ENCODE data around the gene GRM5. TPM values are rescaled to one million over a fixed set of nuclear protein-coding genes. Genes with fewer than 3 reads are reported as not detected.
"Not testable (repeated sequence)": the region's sequence is repeated elsewhere in the genome, so short reads cannot be mapped to it uniquely, and the experiment has no call there.

The GRM5 gene
- polyA plus RNA-seq, 4 donors = 0.14 to 0.18 (median 0.16) TPM

DNA sequence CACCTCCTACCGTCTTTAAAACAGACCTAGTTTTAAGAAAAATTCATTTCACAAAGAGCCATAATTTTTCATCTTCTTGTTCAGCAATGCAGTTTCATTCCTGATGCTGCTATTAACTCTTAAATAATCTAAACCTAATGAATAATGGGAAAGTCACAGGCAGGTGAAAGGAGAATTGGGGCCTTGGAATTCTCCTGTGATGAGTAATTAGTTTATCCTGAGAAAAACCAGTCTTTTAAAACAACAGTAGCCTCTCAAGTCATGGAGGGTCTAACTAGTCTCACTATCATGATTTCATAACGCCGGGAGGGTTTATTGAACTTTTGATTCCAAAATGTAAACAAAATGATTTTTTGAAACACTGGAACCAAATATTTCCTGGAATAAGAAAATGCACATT is 86.8 kb downstream of the GRM5 start:
- DNase-seq (ENCODE audit: low read depth in 4 of 4, low spot score in 3 of 4) = not testable (repeated sequence)

DNA sequence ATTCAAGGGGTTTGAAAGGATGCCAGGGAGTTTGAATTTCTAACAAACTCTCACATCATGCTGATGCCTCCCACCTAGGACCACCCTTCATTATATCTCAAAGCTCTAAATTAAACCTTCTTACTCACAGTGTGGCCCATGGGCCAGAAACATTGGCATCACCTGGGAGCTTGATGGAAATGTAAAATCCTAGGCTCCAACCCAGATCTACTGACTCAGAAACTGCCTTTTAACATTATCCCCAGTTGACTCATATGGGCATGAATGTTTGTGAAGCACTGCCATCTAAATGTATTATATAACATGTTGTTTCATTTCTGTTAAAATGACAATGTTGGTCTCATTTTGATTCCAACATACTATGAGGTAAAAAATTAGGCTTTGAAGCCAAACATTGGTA is 90.3 kb downstream of the GRM5 start:
- DNase-seq (ENCODE audit: low read depth in 4 of 4, low spot score in 3 of 4) = not testable (repeated sequence)

- DNase-seq (ENCODE audit: low read depth in 4 of 4, low spot score in 3 of 4) = no peak
These were observed 93.6 kb downstream of the GRM5 start for GRCh38 chr11:88972210-88972609.

- DNase-seq (ENCODE audit: low read depth in 4 of 4, low spot score in 3 of 4) = not testable (repeated sequence)
These were observed 104.2 kb downstream of the GRM5 start for GRCh38 chr11:88961621-88962020.

- not testable (repeated sequence) for DNase-seq (ENCODE audit: low read depth in 4 of 4, low spot score in 3 of 4)
These were observed 105.9 kb downstream of the GRM5 start for GRCh38 chr11:88959857-88960256.

GRCh38 chr11:88950975-88951374 is 114.8 kb downstream of the GRM5 start:
- no peak for DNase-seq (ENCODE audit: low read depth in 4 of 4, low spot score in 3 of 4)

DNA sequence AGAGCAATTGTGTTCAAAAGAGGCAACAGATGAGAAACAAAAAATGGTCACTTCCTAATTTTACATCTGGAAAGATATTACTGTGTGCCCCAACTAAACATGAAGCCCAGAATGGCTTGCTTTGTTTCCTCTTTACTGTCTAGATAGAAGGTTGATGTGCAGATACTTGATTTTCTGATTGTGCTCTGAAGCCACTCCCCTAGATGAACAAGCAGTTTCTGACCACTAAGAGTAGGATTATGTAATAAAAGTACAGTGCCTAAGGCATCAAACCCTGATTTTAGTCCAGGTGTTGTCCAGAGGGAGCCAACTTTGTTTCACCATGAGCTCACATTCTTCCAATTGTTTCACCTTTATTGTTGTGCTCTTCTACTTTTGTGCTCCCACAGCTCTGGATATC is 116.9 kb downstream of the GRM5 start:
- not testable (repeated sequence) for DNase-seq (ENCODE audit: low read depth in 4 of 4, low spot score in 3 of 4)

GRCh38 chr11:88947843-88948572 is 117.8 kb downstream of the GRM5 start:
- DNase-seq (ENCODE audit: low read depth in 4 of 4, low spot score in 3 of 4) = not testable (repeated sequence)

DNA sequence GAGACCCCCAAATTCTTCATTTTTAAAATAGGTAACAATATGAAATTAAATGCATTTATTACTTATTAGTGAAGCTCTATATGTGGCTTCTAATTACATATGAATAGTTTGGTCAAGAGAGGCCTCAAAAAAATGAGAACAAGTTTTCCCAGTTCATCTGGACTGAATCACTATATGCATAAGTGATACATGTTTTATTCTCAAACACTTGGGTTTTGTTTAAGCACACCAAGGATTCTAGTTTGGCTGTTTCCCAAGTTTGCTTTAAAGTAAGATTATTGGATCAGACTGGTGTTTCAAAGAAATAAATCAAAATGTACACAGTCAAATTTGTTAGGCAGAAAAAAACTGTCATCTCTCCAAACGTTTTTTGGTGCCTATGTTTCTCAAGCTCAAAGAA is 136.1 kb downstream of the GRM5 start:
- not testable (repeated sequence) for DNase-seq (ENCODE audit: low read depth in 4 of 4, low spot score in 3 of 4)

DNA sequence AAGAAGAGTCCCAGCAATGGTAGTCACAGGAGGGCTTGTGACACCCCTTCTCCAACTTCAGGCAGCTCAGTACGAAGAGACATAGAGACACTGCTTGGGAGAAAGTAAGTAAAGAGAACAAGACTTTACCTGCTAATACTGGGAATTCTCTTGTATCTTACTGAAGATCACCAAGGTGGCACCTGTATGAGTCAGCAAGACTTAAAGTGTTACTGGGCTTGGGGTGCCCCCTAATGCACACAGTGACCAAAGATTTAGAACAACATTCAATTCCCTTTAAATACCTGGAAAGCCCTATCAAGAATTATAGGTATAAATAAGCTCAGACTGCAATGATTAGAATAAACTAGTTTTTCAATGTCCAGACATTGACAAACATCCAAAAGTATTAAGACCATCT is 148.7 kb downstream of the GRM5 start:
- not testable (repeated sequence) for DNase-seq (ENCODE audit: low read depth in 4 of 4, low spot score in 3 of 4)

DNA sequence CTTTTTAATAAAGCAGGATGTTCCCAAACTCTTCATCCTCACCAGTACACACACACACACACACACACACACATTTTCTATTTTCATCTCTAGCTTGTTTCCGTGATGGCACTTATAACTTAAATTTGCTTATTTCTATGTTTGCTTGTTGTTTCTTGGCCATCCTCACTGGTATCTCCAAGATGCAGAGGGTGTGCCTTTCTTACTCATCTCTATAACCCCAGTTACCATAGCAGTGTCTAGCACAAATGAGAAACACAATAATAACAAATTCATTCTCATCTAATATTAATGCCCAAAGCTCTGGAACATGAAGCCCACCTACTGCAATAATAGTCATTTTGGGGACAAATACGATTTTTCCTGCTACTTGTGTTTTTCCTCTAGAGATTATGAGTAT is 156.3 kb downstream of the GRM5 start:
- no peak for DNase-seq (ENCODE audit: low read depth in 4 of 4, low spot score in 3 of 4)

- not testable (repeated sequence) for DNase-seq (ENCODE audit: low read depth in 4 of 4, low spot score in 3 of 4)
These were observed 164.3 kb downstream of the GRM5 start for GRCh38 chr11:88901436-88901835.

- DNase-seq (ENCODE audit: low read depth in 4 of 4, low spot score in 3 of 4) = not testable (repeated sequence)
These were observed 176.9 kb downstream of the GRM5 start for GRCh38 chr11:88888855-88889254.

DNA sequence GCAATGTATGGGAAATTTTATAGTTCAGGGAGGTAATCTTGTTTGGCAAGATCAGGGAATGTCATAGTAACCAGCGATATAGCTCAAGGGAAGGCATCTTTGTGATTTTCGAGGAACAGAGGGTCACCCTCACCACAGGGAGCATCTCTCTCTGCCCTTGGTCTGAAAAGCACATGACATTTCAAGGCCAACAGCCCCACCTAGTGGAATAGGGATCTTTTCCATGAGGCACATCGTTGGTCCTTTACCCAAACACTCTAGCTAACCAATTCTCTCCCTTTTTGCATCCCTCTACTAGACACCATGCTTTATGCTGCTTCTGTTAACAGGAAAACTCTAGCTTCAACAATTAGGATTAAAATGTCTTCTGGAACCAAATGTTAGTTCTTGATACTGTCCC is 179.0 kb downstream of the GRM5 start:
- no peak for DNase-seq (ENCODE audit: low read depth in 4 of 4, low spot score in 3 of 4)

DNA sequence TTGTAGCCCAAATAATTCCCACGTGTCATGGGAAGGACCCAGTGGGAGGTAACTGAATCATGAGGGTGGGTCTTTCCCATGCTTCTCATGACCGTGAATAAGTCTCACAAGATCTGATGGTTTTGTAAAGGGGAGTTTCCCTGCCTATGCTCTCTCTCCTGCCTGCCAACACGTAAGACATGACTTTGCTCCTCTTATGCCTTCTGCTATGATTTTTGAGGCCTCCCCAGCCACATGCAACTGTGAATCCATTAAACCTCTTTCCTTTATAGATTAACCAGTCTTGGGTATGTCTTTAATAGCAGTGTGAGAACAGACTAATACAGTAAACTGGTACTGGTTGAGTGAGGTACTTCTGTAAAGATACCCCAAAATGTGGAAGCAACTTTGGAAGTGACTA is 183.0 kb downstream of the GRM5 start:
- not testable (repeated sequence) for DNase-seq (ENCODE audit: low read depth in 4 of 4, low spot score in 3 of 4)

- no peak for DNase-seq (ENCODE audit: low read depth in 4 of 4, low spot score in 3 of 4)
These were observed 204.2 kb downstream of the GRM5 start for GRCh38 chr11:88861618-88862017.

- not testable (repeated sequence) for DNase-seq (ENCODE audit: low read depth in 4 of 4, low spot score in 3 of 4)
These were observed 205.4 kb downstream of the GRM5 start for GRCh38 chr11:88860431-88860830.

- not testable (repeated sequence) for DNase-seq (ENCODE audit: low read depth in 4 of 4, low spot score in 3 of 4)
These were observed 211.8 kb downstream of the GRM5 start for GRCh38 chr11:88853963-88854362.

DNA sequence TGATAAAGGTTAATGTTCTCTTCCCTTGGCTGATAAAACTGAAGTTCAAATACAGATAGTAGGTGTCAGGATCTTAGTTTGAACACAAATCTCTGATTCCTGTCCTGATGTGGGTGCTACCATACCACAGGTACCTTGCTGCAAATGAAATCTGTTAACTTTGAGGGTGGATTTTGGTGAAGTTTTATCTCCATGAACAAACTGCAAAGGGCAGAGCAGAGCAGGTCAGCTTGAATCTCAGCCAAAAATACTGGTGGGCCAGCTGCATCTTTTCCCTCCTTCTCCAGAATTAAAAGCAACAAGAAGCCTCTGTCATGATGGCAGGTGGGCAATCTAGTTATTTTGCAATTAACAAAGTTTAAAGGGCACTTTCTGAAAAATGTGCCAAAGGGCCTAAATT is 214.2 kb downstream of the GRM5 start:
- DNase-seq (ENCODE audit: low read depth in 4 of 4, low spot score in 3 of 4) = not testable (repeated sequence)

GRCh38 chr11:88849773-88850172 is 216.0 kb downstream of the GRM5 start:
- not testable (repeated sequence) for DNase-seq (ENCODE audit: low read depth in 4 of 4, low spot score in 3 of 4)

DNA sequence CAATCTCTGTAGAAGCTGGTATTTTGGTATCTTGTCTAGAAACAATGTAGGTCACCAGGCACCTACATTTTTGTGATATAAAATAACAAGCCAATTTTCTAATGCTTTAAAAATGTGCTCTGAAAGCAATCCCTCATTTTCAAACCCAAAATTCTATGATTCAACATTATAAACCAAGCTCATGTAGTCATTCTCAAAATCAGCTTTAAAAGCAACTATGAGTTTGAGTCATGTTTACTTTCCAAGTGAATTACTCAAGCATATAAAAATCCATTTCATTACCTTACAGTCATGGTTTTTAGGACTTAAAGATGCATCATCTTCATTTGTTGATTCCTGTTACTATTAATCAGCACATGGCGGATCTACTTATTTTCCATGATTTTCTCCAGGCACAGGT is 216.4 kb downstream of the GRM5 start:
- DNase-seq (ENCODE audit: low read depth in 4 of 4, low spot score in 3 of 4) = no peak

GRCh38 chr11:88846266-88846665 is 219.5 kb downstream of the GRM5 start:
- DNase-seq (ENCODE audit: low read depth in 4 of 4, low spot score in 3 of 4) = not testable (repeated sequence)

DNA sequence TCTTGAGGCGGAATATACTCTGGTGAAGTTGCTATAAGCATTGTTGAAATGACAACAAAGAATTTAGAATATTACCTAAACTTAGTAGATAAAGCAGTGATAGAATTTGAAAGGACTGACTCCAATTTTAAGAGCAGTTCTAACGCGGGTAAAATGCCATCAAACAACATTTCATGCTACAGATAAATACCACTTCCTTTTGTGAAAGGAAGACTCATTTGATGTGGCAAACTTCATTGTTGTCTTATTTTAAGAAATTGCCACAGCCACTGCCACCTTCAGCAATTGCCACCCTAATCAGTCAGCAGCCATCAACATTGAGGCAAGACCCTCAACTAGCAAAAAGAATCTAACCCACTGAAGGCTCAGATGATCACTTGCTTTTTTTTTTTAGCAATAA is 220.8 kb downstream of the GRM5 start:
- DNase-seq (ENCODE audit: low read depth in 4 of 4, low spot score in 3 of 4) = not testable (repeated sequence)

All from left renal pelvis (tissue), 4 donors.